BJ (cell line): Measurements from ENCODE around the gene DLGAP1. TPM values are rescaled to one million over a fixed set of nuclear protein-coding genes. Genes with fewer than 3 reads are reported as not detected.

Source experiments
- CTCF ChIA-PET: fragments of 350-600 bp; formaldehyde crosslinking; extraction: SDS; loops from one replicate; lab custom pipeline; 2021; ENCODE audit warnings: antibody characterized with exemption, inconsistent platforms; lab: Yijun Ruan, JAX
- POLR2A ChIA-PET: fragments of 300-600 bp; sonication (Branson Sonifier 250); formaldehyde crosslinking; extraction: SDS; loops from one replicate; lab custom pipeline; 2021; ENCODE audit warnings: antibody characterized with exemption; lab: Charles Lee
- DNase-seq: peaks from one replicate; pipeline ENCODE4 v3.0.0-alpha.2; 2011; ENCODE audit warnings: low read depth
- H3K27me3 ChIP-seq: 2 replicates; pipeline ENCODE4 v1.6.0; 2011; ENCODE audit warnings: low read length; ENCODE audit not compliant: control insufficient read depth, insufficient read depth
- H3K36me3 ChIP-seq: 2 replicates; pipeline ENCODE4 v1.5.1; 2011; ENCODE audit warnings: low read length; ENCODE audit not compliant: control insufficient read depth, insufficient read depth
- H3K4me3 ChIP-seq: 2 replicates; pipeline ENCODE4 v1.5.1; 2011; ENCODE audit warnings: low read depth, mild to moderate bottlenecking, control low read depth, low read length
- CTCF ChIP-seq: IDR thresholded peaks from 2 replicates; pipeline ENCODE4 v1.5.1; 2011; ENCODE audit warnings: low read depth, mild to moderate bottlenecking, control low read depth, inconsistent platforms, low read length, moderate library complexity; ENCODE audit not compliant: insufficient read depth
- polyA plus RNA-seq: library from polyadenylated mRNA; depleted of rRNA; stranded (reverse); fragments of >200 nt; gene quantifications from 2 replicates; pipeline ENCODE4 v1.2.3, GENCODE V29; 2011

Gene DLGAP1
- polyA plus RNA-seq, 1 experiment, result 0.02 TPM

- DNase-seq, result no peak
- POLR2A ChIA-PET, result no interaction called here
- no peak for TF ChIP-seq CTCF
- H3K36me3 ChIP-seq, result no peaks in the 10 kb centered on the region
- no peaks in the 10 kb centered on the region for H3K27me3 ChIP-seq
- no peak overlapping the region for H3K4me3 ChIP-seq
- CTCF ChIA-PET, result no interaction called here
Observed at GRCh38 chr18:3848316-3848715, 606.8 kb downstream of the DLGAP1 start.

- Histone ChIP-seq H3K36me3 (no peaks in the 10 kb centered on the region), H3K4me3 (no peak overlapping the region), H3K27me3 (no peaks in the 10 kb centered on the region; the same call in 1 of the 2 replicates)
- ChIA-PET CTCF (interaction anchor here (0.6 to 2.6 kb wide), 3 partner anchors 73 to 169 kb away, joined by 3 to 10 read pairs (median 4); no protein-coding TSS in a partner anchor), POLR2A (no interaction called here)
- no peak for DNase-seq
- TF ChIP-seq CTCF, result no peak
Observed at GRCh38 chr18:3845161-3845560, 609.9 kb downstream of the DLGAP1 start.

- no peaks in the 10 kb centered on the region for H3K36me3 ChIP-seq
- TF ChIP-seq CTCF, result no peak
- ChIA-PET CTCF (interaction anchor here (2.6 to 3.1 kb wide), 2 partner anchors 71 to 153 kb away, joined by 9 to 10 read pairs; no protein-coding TSS in a partner anchor), POLR2A (no interaction called here)
- H3K27me3 ChIP-seq, result no peaks in the 10 kb centered on the region; the same call in 1 of the 2 replicates
- DNase-seq, result no peak
- no peak overlapping the region for H3K4me3 ChIP-seq
Observed at GRCh38 chr18:3842844-3843243, 612.3 kb downstream of the DLGAP1 start.

GRCh38 chr18:3840766-3841165 is 614.3 kb downstream of the DLGAP1 start:
- CTCF ChIA-PET, result interaction anchor here (3.1 kb wide), 1 partner anchor 69 kb away, joined by 9 read pairs; no protein-coding TSS in a partner anchor
- DNase-seq, result no peak
- no peak for TF ChIP-seq CTCF
- H3K4me3 ChIP-seq, result no peak overlapping the region
- POLR2A ChIA-PET, result no interaction called here
- no peaks in the 10 kb centered on the region for H3K36me3 ChIP-seq
- H3K27me3 ChIP-seq, result no peaks in the 10 kb centered on the region; the same call in 1 of the 2 replicates

- H3K27me3 ChIP-seq, result no peaks in the 10 kb centered on the region; the same call in 1 of the 2 replicates
- H3K36me3 ChIP-seq, result no peaks in the 10 kb centered on the region
- ChIA-PET POLR2A (no interaction called here), CTCF (interaction anchor here (0.8 to 1.5 kb wide), 2 partner anchors 68 to 112 kb away, joined by 3 to 6 read pairs; no protein-coding TSS in a partner anchor)
- no peak overlapping the region for H3K4me3 ChIP-seq
- TF ChIP-seq CTCF, result no peak
- no peak for DNase-seq
Observed at GRCh38 chr18:3839581-3839981, 615.5 kb downstream of the DLGAP1 start.
